GM12892 (cell line): ENCODE results near the gene BANP.
"Not testable (repeated sequence)": the region's sequence is repeated elsewhere in the genome, so short reads cannot be mapped to it uniquely, and the experiment has no call there.

Source experiments
- POLR2A ChIP-seq: IDR thresholded peaks from 2 replicates; pipeline ENCODE4 v1.6.1; 2011; ENCODE audit warnings: low read depth, low read length, control low read depth
- TAF1 ChIP-seq: IDR thresholded peaks from 2 replicates; pipeline ENCODE4 v1.6.1; 2011; ENCODE audit warnings: low read depth, mild to moderate bottlenecking, control low read depth, low read length, borderline replicate concordance

DNA sequence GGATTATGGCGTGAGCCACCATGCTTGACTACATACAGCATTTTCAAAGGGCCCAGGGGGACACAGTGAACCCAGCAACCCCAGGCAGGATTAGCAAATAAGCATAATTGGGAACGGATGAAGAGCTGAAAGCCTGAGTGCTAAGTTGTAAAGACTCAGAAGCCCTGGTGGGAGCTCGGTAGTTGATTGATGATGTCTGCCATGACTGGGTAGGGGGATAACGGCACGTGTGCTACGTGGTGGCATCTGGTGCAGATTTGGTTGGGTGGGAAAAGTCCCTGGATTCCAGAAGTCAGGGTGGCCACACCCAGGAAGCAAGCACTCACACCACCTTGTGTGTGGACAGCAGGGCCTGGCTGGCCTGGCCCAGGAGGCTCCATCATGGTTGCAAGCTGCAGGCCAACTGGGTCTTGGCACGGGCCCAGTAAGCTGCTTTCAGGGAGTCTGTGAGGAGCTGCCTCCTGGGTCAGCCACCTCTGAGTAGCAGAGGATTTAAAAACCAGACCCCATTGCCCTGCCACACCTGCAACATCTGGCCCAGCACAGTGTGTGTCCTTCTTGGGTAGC is 154.4 kb downstream of the BANP start:
- not testable (repeated sequence) for TF ChIP-seq TAF1, POLR2A
